Breast epithelium (tissue), 3 donors: ENCODE results near the gene ZNF106.
A peak's percentile ranks its signal among the peaks of the same experiment; 100 is the strongest.

Source experiments
- POLR2A ChIP-seq: fragments of 450-650 bp; IDR thresholded peaks from one replicate; pipeline ENCODE4 v1.6.1; 2016; ENCODE audit warnings: antibody characterized with exemption, mild to moderate bottlenecking, moderate library complexity
- POLR2AphosphoS5 ChIP-seq, 3 donors: sonication (generic); formaldehyde crosslinking; IDR thresholded peaks; one replicate each; pipeline ENCODE4 v1.6.1; 2017; ENCODE audit warnings: antibody characterized with exemption in 3 of 3
- TF ChIP-seq, protein P1 (sequence below), 3 donors: fragments of 450-650 bp; IDR thresholded peaks; one replicate each; pipeline ENCODE4 v1.5.1; 2016 to 2017; ENCODE audit warnings: antibody characterized with exemption in 3 of 3, mild to moderate bottlenecking in 3 of 3, moderate library complexity in 3 of 3

DNA sequence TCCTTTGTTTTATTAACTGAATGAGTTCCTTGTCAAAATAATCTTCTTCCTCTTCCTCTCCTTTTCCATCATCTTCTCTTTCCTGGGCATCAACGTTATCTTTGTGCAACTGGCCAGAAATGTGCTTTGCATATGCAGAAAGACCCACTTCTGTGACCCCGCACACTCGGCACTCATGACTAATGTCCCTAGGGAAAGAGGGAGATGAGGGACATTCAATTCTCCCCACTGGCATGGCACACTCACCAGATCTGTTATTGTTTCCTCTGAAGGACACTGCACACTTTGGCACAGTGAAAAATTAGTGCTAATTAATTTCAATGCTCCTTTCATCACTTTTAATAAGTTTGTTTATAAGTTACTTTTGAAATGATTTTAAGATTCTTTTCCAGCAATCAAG lies 34.0 kb downstream of the ZNF106 start:
- TF ChIP-seq, protein P1, sequence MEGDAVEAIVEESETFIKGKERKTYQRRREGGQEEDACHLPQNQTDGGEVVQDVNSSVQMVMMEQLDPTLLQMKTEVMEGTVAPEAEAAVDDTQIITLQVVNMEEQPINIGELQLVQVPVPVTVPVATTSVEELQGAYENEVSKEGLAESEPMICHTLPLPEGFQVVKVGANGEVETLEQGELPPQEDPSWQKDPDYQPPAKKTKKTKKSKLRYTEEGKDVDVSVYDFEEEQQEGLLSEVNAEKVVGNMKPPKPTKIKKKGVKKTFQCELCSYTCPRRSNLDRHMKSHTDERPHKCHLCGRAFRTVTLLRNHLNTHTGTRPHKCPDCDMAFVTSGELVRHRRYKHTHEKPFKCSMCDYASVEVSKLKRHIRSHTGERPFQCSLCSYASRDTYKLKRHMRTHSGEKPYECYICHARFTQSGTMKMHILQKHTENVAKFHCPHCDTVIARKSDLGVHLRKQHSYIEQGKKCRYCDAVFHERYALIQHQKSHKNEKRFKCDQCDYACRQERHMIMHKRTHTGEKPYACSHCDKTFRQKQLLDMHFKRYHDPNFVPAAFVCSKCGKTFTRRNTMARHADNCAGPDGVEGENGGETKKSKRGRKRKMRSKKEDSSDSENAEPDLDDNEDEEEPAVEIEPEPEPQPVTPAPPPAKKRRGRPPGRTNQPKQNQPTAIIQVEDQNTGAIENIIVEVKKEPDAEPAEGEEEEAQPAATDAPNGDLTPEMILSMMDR (IDR thresholded peaks at IDR 0.05), result no peak
- TF ChIP-seq POLR2A, result no peak
- peak in 1 of 3 donors; percentile 7 for TF ChIP-seq POLR2AphosphoS5 (IDR thresholded peaks at IDR 0.05)
